22Rv1 (cell line): ENCODE data around the gene FKBP5.

Experiments used
- ZFX ChIP-seq: fragments of 450-650 bp; IDR thresholded peaks from 2 replicates; pipeline ENCODE4 v1.6.1; 2017; ENCODE audit warnings: antibody characterized with exemption, borderline replicate concordance
- TF ChIP-seq, protein P1 (sequence below): fragments of 450-650 bp; IDR thresholded peaks from 2 replicates; pipeline ENCODE4 v1.5.1; 2017; ENCODE audit warnings: mild to moderate bottlenecking

DNA sequence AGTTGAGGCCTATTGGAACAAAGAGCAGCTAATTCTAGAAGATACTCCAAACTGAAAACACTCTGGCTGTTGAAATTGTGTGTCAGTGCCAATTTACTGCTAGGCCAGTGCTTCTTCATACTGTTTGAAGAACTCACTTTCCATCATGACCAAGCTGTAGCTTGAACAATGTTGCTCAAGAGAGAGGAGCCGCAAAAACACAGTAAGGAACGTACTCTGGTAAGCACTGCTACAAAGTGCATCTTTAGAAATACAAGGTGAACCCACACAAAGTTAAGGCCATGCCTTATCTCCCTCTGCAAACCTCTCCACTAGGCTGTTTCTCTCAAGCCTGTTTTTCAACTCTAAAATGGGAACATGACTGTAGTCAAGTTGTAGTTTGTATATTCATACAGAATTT is 101.5 kb downstream of the FKBP5 start:
- TF ChIP-seq, protein P1, sequence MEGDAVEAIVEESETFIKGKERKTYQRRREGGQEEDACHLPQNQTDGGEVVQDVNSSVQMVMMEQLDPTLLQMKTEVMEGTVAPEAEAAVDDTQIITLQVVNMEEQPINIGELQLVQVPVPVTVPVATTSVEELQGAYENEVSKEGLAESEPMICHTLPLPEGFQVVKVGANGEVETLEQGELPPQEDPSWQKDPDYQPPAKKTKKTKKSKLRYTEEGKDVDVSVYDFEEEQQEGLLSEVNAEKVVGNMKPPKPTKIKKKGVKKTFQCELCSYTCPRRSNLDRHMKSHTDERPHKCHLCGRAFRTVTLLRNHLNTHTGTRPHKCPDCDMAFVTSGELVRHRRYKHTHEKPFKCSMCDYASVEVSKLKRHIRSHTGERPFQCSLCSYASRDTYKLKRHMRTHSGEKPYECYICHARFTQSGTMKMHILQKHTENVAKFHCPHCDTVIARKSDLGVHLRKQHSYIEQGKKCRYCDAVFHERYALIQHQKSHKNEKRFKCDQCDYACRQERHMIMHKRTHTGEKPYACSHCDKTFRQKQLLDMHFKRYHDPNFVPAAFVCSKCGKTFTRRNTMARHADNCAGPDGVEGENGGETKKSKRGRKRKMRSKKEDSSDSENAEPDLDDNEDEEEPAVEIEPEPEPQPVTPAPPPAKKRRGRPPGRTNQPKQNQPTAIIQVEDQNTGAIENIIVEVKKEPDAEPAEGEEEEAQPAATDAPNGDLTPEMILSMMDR, result no peak
- TF ChIP-seq ZFX, result no peak
